Measurements from ENCODE around the gene DDX56.

DDX56 gene

GRCh38 chr7:44533301-44534055, 40.2 kb downstream of the DDX56 start:
- TF ChIP-seq, protein P1, sequence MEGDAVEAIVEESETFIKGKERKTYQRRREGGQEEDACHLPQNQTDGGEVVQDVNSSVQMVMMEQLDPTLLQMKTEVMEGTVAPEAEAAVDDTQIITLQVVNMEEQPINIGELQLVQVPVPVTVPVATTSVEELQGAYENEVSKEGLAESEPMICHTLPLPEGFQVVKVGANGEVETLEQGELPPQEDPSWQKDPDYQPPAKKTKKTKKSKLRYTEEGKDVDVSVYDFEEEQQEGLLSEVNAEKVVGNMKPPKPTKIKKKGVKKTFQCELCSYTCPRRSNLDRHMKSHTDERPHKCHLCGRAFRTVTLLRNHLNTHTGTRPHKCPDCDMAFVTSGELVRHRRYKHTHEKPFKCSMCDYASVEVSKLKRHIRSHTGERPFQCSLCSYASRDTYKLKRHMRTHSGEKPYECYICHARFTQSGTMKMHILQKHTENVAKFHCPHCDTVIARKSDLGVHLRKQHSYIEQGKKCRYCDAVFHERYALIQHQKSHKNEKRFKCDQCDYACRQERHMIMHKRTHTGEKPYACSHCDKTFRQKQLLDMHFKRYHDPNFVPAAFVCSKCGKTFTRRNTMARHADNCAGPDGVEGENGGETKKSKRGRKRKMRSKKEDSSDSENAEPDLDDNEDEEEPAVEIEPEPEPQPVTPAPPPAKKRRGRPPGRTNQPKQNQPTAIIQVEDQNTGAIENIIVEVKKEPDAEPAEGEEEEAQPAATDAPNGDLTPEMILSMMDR (IDR thresholded peaks at IDR 0.05; ENCODE audit: low read depth, low read length) = no peak
- no peak overlapping the region for H3K4me3 ChIP-seq (ENCODE audit: low read depth, low read length)

GRCh38 chr7:44531421-44532380, 42.0 kb downstream of the DDX56 start:
- no peak overlapping the region for H3K4me3 ChIP-seq (ENCODE audit: low read depth, low read length)
- TF ChIP-seq, protein P1 (IDR thresholded peaks at IDR 0.05; ENCODE audit: low read depth, low read length) = no peak

GRCh38 chr7:44530990-44531389, 42.7 kb downstream of the DDX56 start:
- TF ChIP-seq, protein P1 (IDR thresholded peaks at IDR 0.05; ENCODE audit: low read depth, low read length) = no peak
- H3K4me3 ChIP-seq (ENCODE audit: low read depth, low read length) = no peak overlapping the region

GRCh38 chr7:44524811-44525388, 48.8 kb downstream of the DDX56 start:
- H3K4me3 ChIP-seq (ENCODE audit: low read depth, low read length) = no peak overlapping the region
- TF ChIP-seq, protein P1 (IDR thresholded peaks at IDR 0.05; ENCODE audit: low read depth, low read length) = no peak

- H3K4me3 ChIP-seq (ENCODE audit: low read depth, low read length) = no peak overlapping the region
- TF ChIP-seq, protein P1 (IDR thresholded peaks at IDR 0.05; ENCODE audit: low read depth, low read length) = no peak
Observed at GRCh38 chr7:44522315-44522714, 51.4 kb downstream of the DDX56 start.

DNA sequence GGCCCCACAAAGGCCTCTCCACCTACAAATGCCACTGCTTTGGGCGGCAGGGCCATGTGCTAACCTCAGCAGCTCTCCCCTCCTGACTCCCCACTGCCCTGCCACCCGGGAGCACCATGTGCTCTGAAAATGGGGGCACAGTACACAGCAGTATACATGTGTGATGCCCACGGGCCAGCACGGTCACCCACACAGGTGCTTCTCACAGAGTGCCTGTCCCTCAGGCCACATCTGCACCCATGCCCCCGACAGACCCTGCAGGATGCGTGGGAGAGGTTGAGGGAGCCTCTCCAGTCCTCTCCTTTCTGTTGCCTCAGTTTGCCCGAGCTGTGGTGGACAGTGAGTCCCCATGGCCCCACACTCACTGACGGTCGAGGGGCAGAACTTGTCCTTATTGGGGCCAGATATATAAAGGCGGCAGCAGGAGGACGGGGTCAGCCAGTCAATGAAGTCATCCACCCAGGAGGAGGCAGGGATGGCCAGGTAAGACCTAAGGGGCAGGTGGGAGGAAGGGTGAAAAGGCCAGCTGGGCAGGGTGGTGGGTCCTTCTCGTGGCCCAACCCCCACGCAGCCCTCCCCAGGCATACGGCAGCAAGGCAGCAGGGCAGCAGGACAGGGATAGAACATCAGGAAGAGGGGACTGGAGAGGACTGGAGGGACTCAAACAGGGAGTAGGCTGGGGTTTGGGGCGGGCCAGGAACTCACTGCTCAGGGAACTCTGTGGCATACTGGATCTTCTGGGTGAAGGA, 52.2 kb downstream of the DDX56 start:
- TF ChIP-seq, protein P1 (IDR thresholded peaks at IDR 0.05; ENCODE audit: low read depth, low read length) = no peak

More for the DNA sequence above, 52.2 kb downstream of the DDX56 start:
- no peak overlapping the region for H3K4me3 ChIP-seq (ENCODE audit: low read depth, low read length)

All from WI38 (cell line).